Measurements from ENCODE around the gene TMEM87B.

TMEM87B gene

DNA sequence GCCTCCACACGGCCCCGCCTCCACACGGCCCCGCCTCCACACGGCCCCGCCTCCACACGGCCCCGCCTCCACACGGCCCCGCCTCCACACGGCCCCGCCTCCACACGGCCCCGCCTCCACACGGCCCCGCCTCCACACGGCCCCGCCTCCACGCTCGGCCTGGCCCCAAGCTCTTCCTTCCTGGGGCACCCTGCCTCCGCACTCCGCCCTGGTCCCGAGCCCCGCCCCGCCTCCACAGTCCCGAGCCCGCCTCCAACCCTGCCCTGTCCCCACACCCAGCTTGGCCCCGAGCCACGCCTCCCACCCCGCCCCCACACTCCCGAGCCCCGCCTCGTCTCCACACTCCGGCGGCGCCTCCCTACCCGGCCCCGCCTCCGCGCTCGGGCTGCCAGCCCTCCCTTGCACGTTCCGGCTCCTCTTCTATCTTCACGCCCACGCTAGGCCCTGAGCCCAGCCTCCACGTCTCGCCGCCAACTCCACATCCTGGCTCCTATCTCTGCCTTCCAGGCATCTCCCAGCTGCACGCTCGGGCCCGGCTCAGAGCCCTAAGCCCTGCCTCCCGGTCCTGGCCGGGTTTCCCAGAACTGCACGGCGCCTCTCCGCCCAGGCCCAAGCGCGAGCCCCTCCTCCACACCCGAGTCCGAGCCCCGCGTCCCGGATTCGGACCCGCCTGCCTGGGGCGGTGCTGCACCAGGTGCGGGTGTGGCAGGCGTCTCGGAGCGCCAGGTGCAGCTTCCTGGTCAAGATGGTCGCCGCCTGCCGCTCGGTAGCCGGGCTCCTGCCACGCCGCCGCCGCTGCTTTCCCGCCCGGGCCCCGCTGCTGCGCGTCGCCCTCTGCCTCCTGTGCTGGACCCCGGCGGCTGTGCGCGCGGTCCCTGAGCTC lies at the start of gene TMEM87B:
Gene TMEM87B (plus strand): TSS at position 423 of the 883 bp plus-strand sequence. CDS start 323 bp downstream, at position 746.
- H3K4me3 ChIP-seq (replicated peaks; ENCODE audit: low read depth, low read length), result peak within 1 kb of the TSS; percentile 91
- TF ChIP-seq CTCF (IDR thresholded peaks at IDR 0.05; ENCODE audit: low read length, missing control alignments), result no peak
- peak; percentile 99 for DNase-seq (ENCODE audit: low read depth)

- TF ChIP-seq CTCF (IDR thresholded peaks at IDR 0.05; ENCODE audit: low read length, missing control alignments), result no peak
- no peak for DNase-seq (ENCODE audit: low read depth)
- H3K4me3 ChIP-seq (replicated peaks; ENCODE audit: low read depth, low read length), result no peak overlapping the region
Measured at GRCh38 chr2:112005406-112006075, 49.5 kb upstream of the TMEM87B start.

- TF ChIP-seq CTCF (IDR thresholded peaks at IDR 0.05; ENCODE audit: low read length, missing control alignments), result no peak
- peak; percentile 58 for DNase-seq (ENCODE audit: low read depth)
- H3K4me3 ChIP-seq (replicated peaks; ENCODE audit: low read depth, low read length), result no peak overlapping the region
Measured at GRCh38 chr2:112006076-112006410, 49.0 kb upstream of the TMEM87B start.

DNA sequence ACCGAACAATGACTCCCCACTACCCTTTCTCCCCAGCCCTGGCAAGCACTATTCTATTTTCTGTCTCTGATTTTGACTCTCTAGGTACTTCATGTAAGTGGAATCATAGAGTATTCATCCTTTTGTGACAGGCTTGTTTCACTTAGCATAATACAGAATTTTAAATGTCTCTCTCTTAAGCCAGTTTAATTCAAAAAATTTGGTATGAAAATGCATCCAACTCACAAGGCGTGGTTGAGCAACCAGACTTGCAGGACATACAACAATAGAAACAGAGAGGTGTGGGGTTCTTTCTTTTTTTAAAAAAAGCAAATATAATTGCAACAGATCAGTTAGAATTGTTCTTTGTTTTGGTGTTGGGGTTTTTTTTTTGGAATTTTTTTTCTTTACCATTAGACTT lies 47.6 kb upstream of the TMEM87B start:
- DNase-seq (ENCODE audit: low read depth), result no peak
- TF ChIP-seq CTCF (IDR thresholded peaks at IDR 0.05; ENCODE audit: low read length, missing control alignments), result no peak
- H3K4me3 ChIP-seq (replicated peaks; ENCODE audit: low read depth, low read length), result no peak overlapping the region

GRCh38 chr2:112008910-112009485 lies 46.1 kb upstream of the TMEM87B start:
- H3K4me3 ChIP-seq (replicated peaks; ENCODE audit: low read depth, low read length), result no peak overlapping the region
- DNase-seq (ENCODE audit: low read depth), result no peak
- TF ChIP-seq CTCF (IDR thresholded peaks at IDR 0.05; ENCODE audit: low read length, missing control alignments), result no peak

- H3K4me3 ChIP-seq (replicated peaks; ENCODE audit: low read depth, low read length), result no peak overlapping the region
- no peak for TF ChIP-seq CTCF (IDR thresholded peaks at IDR 0.05; ENCODE audit: low read length, missing control alignments)
- DNase-seq (ENCODE audit: low read depth), result no peak
Measured at GRCh38 chr2:112010751-112011150, 44.3 kb upstream of the TMEM87B start.
